ENCODE data around the gene SEC24D. TPM values are rescaled to one million over a fixed set of nuclear protein-coding genes. Genes with fewer than 3 reads are reported as not detected.

SEC24D gene
- total RNA-seq, 1 experiment from 2014 or later = 61.5 TPM

DNA sequence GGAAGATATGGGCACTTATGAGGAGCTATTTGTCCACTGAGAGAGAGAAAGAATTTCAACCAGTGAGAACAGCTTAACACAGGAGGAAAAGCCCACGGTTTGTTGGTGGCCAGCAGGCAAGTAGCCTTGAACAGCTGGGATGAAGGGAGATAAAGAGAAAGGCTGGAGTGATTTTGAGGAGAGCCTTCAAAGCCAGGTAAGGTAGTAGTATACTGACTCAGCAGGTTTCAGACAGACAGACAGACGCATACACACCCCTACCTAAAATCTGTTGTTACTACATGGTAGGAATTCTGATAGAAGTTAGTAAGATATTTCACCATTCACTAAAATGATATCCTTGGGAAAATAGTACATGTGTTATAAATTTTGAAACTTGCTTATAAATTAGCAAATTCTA lies 60.5 kb downstream of the SEC24D start:
- Histone ChIP-seq H4K5ac (ENCODE audit: insufficient read length, low read depth, low read length) (no peak overlapping the region), H3K4me2 (ENCODE audit: insufficient read depth, insufficient read length, low read length) (no peak overlapping the region), H2BK20ac (ENCODE audit: low read depth, low read length, poor library complexity, severe bottlenecking) (no peak overlapping the region), H2BK120ac (ENCODE audit: low read depth, low read length, poor library complexity, severe bottlenecking) (no peak overlapping the region), H3K56ac (ENCODE audit: insufficient read length, low read depth, low read length) (no peak overlapping the region), H3K27ac (ENCODE audit: insufficient read length, low read depth, low read length) (no peak overlapping the region), H3K14ac (ENCODE audit: insufficient read depth, low read length) (no peak overlapping the region), H2BK12ac (ENCODE audit: insufficient read length, low read depth, low read length) (no peak overlapping the region), H3K4ac (ENCODE audit: low read depth, low read length) (no peak overlapping the region), H3K18ac (ENCODE audit: insufficient read length, low read depth, low read length) (no peak overlapping the region), H3T11ph (ENCODE audit: low read length) (no peak overlapping the region), H2BK15ac (ENCODE audit: low read depth, low read length) (no peak overlapping the region), H2AFZ (ENCODE audit: low read length) (no peak overlapping the region), H4K91ac (ENCODE audit: insufficient read length, low read depth, low read length) (no peak overlapping the region), H3K23me2 (ENCODE audit: insufficient read length, low read depth, low read length, poor library complexity, severe bottlenecking) (no peaks in the 10 kb centered on the region), H4K20me1 (ENCODE audit: control insufficient read depth, insufficient read depth, insufficient read length) (no peaks in the 10 kb centered on the region), H2BK5ac (ENCODE audit: insufficient read length, low read length) (no peak overlapping the region), H3K4me1 (ENCODE audit: insufficient read depth, low read length) (peaks cover 3% of the 10 kb centered on the region; the same call in 1 of the 2 replicates), H3K9me3 (ENCODE audit: control insufficient read depth, low read depth, low read length) (no peaks in the 10 kb centered on the region), H3K27me3 (ENCODE audit: insufficient read depth, low read length) (no peaks in the 10 kb centered on the region), H4K8ac (replicated peaks; ENCODE audit: insufficient read length, low read depth, low read length) (no peak overlapping the region), H3K23ac (ENCODE audit: insufficient read length, low read depth, low read length) (no peak overlapping the region), H3K79me1 (ENCODE audit: insufficient read depth, low read depth, low read length, poor library complexity, severe bottlenecking) (no peaks in the 10 kb centered on the region), H3K9ac (ENCODE audit: extremely low read depth, insufficient read length, low read length) (no peak overlapping the region), H2AK5ac (ENCODE audit: insufficient read length, low read length) (no peak overlapping the region), H3K79me2 (ENCODE audit: insufficient read depth, low read length) (no peaks in the 10 kb centered on the region)
- TF ChIP-seq, protein P1, sequence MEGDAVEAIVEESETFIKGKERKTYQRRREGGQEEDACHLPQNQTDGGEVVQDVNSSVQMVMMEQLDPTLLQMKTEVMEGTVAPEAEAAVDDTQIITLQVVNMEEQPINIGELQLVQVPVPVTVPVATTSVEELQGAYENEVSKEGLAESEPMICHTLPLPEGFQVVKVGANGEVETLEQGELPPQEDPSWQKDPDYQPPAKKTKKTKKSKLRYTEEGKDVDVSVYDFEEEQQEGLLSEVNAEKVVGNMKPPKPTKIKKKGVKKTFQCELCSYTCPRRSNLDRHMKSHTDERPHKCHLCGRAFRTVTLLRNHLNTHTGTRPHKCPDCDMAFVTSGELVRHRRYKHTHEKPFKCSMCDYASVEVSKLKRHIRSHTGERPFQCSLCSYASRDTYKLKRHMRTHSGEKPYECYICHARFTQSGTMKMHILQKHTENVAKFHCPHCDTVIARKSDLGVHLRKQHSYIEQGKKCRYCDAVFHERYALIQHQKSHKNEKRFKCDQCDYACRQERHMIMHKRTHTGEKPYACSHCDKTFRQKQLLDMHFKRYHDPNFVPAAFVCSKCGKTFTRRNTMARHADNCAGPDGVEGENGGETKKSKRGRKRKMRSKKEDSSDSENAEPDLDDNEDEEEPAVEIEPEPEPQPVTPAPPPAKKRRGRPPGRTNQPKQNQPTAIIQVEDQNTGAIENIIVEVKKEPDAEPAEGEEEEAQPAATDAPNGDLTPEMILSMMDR (conservative IDR thresholded peaks at IDR 0.05) = no peak
- Mint-ChIP-seq H3K4me3 (no peak overlapping the region), H3K36me3 (ENCODE audit: insufficient read depth in 1 of 3, low read depth in 3 of 3) (peaks cover 8 to 22% (median 11%) of the 10 kb centered on the region in 3 experiments; a peak in 6 of 7 replicates), H3K27me3 (ENCODE audit: low read depth) (no peaks in the 10 kb centered on the region), H3K4me1 (peaks cover 17 to 18% of the 10 kb centered on the region in 2 experiments), H3K9me3 (peaks cover 8 to 10% of the 10 kb centered on the region in 2 experiments; a peak in 4 of 5 replicates), H3K27ac (peak overlapping the region; percentile 20 to 78 (median 65); a peak in 5 of 7 replicates)
- DNase-seq = no peak
- WGBS (ENCODE audit: extremely low coverage, insufficient read length, low lambda C conversion rate) = no CpG with 5 or more reads among the region's 2 CpGs
